Spinal cord (tissue), 10 donors: ENCODE data around the gene GTF3C1. TPM values are rescaled to one million over a fixed set of nuclear protein-coding genes. Genes with fewer than 3 reads are reported as not detected.

Experiments
- DNase-seq, 6 donors: peaks; one replicate each; pipeline versions ENCODE4 v3.0.0 to v3.0.0-alpha.2; 2013 to 2015; ENCODE audit warnings: low spot score in 6 of 6, low read depth in 4 of 6
- H3K27ac ChIP-seq: one replicate; pipeline ENCODE4 v1.5.1; 2013; ENCODE audit warnings: low read depth, low read length, control low read depth
- H3K27me3 ChIP-seq: one replicate; pipeline ENCODE4 v1.6.1; 2013; ENCODE audit warnings: low read length; ENCODE audit not compliant: control insufficient read depth, insufficient read depth
- H3K36me3 ChIP-seq: one replicate; pipeline ENCODE4 v1.6.1; 2013; ENCODE audit warnings: low read length; ENCODE audit not compliant: control insufficient read depth, insufficient read depth
- H3K4me1 ChIP-seq: one replicate; pipeline ENCODE4 v1.6.1; 2013; ENCODE audit warnings: low read length; ENCODE audit not compliant: control insufficient read depth, insufficient read depth
- H3K4me3 ChIP-seq: one replicate; pipeline ENCODE4 v1.5.1; 2013; ENCODE audit warnings: low read depth, low read length, control low read depth
- H3K9me3 ChIP-seq: one replicate; pipeline ENCODE4 v1.6.1; 2013; ENCODE audit warnings: low read length; ENCODE audit not compliant: control insufficient read depth, insufficient read depth
- WGBS: methylation state at CpG from one replicate; pipeline ENCODE4 v1.1.5; 2013; ENCODE audit warnings: missing lambda C conversion rate; ENCODE audit not compliant: insufficient coverage; 5-methylcytosine and 5-hydroxymethylcytosine counted together
- polyA plus RNA-seq, 2 donors: library from polyadenylated mRNA; unstranded; fragments of 120-200 nt; gene quantifications; one replicate each; pipeline ENCODE4 v1.2.1, GENCODE V29; 2013; ENCODE audit not compliant: insufficient read length in 2 of 2
- total RNA-seq, 2 donors: library from RNA; depleted of rRNA in 1 of 2; stranded (reverse); fragments of 120-200 nt in 1 of 2; fragments of >200 nt in 1 of 2; gene quantifications; one replicate each; pipeline versions ENCODE4 v1.2.3 to v1.2.4, GENCODE V29; 2013 to 2014
- donor health status: healthy.

The GTF3C1 gene
- total and polyA plus RNA-seq, 4 donors, result 65.8 to 110 (median 93.3) TPM

DNA sequence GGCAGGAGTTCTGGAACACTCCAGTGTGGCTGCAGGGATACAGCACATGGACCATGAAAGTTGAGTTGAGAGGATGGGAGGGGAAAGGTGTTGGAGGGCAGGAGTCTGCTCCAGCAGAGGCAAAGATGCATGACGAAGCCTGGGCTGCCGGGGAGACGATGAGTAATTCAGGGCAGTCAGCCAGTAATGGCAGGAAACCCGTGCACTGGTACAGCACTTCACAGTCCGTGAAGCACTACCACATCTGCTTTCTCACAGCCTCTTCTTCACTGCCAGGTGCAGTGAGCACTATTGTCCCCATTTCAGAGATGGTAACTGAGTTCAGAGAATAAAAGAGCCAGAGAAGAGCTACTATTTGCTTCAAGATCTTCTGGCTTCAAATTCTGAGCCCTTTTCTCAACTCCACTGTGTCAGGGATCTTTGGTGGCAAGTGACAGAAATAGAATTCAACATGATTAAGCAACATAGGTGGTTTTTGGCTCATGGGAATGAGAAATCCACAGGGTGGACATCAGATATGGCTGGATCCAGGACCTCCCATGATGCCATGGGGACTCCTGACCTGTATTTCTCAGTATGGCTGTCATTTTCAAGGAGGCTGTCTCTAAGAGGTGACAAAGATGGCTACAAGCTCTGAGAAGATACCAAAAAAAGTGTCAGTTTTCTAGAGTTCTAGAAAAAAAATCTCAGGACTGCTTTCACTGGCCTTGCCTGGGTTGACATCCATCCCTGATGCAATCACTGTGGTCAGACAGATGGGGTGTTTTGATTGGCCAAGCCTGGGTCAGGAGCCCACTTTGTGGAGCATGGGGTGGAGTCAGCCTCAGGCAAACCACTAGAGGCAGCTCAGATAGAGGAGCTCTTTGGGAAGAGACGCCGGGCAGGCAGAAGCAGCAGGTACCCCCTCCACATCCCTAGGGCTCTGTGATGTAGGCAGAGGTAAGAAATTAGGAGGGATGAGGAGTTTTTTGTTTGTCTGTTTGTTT is 123.0 kb downstream of the GTF3C1 start:
- Histone ChIP-seq H3K9me3 (peaks cover 6% of the 10 kb centered on the region), H3K36me3 (no peaks in the 10 kb centered on the region), H3K27ac (no peak overlapping the region), H3K27me3 (no peaks in the 10 kb centered on the region), H3K4me3 (no peak overlapping the region), H3K4me1 (no peaks in the 10 kb centered on the region)
- WGBS, result 43% methylated on average over 3 of the region's 7 CpGs
- no peak for DNase-seq

DNA sequence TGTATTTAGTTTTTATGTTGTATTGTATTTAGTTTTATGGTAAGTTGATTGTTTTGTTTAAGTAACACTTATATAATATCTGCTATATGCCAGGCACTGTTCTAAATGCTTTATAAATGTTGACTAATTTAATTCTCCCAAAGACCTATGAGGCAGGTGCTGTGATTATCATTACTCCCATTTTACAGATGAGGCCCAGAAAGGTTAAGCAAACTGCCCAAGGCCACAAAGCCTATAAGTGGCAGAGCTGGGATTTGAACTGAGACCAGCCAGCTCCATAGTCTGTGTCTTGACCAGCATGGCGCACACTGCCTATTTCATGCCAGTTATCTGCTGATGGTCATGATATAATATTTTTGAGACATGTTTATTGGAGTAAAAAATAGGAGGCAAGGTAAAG is 123.8 kb downstream of the GTF3C1 start:
- no peak for DNase-seq
- 100% methylated on average over 1 of the region's 1 CpG for WGBS

DNA sequence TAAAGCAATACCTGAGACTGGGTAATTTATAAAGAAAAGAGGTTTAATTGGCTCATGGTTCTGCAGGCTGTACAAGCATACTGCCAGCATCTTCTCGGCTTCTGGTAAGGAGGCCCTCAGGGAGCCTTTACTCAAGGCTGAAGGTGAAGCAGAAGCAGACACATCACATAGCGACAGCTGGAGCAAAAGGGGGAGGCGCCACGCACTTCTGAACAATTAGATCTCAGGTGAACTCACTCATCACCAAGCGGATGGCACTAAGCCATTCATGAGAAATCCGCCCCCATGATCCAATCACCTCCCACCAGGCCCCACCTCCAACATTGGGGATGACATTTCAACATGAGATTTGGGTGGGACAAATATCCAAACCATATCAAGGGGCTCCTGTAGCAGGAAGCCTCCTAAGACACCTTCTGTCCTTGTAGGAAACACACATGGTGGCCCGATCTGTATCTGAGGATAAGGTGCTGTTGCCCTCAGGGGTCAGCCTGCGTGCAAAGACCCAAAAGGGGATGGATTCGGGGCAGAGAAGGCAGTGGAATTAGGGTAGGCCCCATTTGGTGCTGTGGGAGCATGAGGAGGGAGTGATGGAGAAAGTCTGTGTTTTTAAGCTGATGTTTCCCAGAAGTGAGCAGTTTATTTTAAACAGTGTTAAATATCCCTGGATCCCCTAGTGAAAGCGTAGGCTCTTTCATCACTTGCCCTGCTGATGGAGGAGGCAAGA is 124.8 kb downstream of the GTF3C1 start:
- 85% methylated on average over 4 of the region's 10 CpGs for WGBS
- no peak overlapping the region for H3K27ac ChIP-seq
- DNase-seq, result no peak
- H3K9me3 ChIP-seq, result peaks cover 9% of the 10 kb centered on the region
- H3K36me3 ChIP-seq, result no peaks in the 10 kb centered on the region
- no peaks in the 10 kb centered on the region for H3K27me3 ChIP-seq
- H3K4me1 ChIP-seq, result no peaks in the 10 kb centered on the region
- no peak overlapping the region for H3K4me3 ChIP-seq

More for the DNA sequence above, 123.8 kb downstream of the GTF3C1 start:
- no peaks in the 10 kb centered on the region for H3K36me3 ChIP-seq
- H3K4me1 ChIP-seq, result no peaks in the 10 kb centered on the region
- H3K27ac ChIP-seq, result no peak overlapping the region
- H3K4me3 ChIP-seq, result no peak overlapping the region
- H3K27me3 ChIP-seq, result no peaks in the 10 kb centered on the region
- H3K9me3 ChIP-seq, result peaks cover 9% of the 10 kb centered on the region

DNA sequence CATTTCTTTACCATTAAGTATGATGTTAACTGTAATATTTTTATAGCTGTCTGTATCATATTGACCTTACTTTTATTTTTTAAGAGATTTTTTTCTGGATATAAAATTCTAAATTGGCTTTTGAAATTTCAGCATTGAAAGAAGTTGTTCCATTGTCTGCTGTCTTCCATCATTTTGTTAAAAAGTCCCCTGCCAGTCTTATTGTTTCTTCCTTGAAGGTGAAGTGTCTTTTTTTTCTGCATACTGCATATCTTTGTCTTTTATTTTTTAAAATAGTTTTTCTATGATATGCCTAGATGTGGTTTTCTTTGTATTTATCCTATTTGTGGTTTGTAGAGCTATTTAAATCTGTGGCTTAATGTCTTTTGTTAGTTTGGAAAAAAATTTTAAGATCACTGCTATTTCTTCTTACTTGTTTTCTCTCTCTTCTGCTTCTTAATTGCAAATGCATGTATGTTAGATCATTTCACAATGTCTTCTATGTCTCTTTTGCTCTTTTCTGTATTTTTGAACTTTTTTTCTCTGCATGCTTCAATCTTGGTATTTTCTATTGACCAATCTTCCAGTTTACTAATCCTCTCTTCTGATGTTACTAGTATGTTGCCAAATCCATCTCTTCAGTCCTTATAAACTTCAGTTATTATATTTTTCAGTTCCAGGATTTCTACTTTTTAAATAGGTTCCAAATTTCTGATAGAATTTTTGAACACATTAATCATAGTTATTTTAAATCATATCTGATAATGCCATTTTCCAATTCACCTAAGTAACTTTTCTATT is 127.6 kb downstream of the GTF3C1 start:
- DNase-seq, result no peak
- Histone ChIP-seq H3K9me3 (peaks cover 9% of the 10 kb centered on the region), H3K4me3 (no peak overlapping the region), H3K27ac (no peak overlapping the region), H3K36me3 (no peaks in the 10 kb centered on the region), H3K4me1 (no peaks in the 10 kb centered on the region), H3K27me3 (no peaks in the 10 kb centered on the region)

DNA sequence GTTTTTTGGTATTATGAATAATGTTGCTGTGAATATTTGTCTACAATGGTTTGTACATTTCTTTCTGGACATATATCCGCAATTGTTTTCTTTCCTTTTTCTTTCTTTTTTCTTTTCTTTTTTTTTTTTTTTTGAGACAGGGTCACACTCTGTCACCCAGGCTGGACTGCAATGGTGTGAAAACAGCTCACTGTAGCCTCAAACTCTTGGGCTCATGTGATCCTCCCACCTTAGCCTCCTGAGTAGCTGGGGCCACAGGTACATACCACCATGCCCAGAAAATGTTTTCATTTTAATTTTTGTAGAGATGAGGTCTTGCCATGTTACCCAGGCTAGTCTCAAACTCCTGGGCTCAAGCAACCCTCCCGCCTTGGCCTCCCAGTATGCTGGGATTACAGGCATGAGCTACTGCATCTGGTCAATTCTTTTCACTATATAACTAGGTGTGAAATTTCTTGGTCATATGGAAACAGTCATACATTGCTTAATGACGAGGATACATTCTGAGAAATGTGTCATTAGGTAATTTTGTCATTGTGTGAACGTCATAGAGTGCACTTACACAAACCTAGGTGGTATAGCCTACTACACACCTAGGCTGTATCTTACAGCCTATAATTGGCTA is 132.6 kb downstream of the GTF3C1 start:
- H3K27me3 ChIP-seq, result no peaks in the 10 kb centered on the region
- no peaks in the 10 kb centered on the region for H3K4me1 ChIP-seq
- peaks cover 6% of the 10 kb centered on the region for H3K9me3 ChIP-seq
- WGBS, result no CpG with 5 or more reads among the region's 4 CpGs
- no peak overlapping the region for H3K4me3 ChIP-seq
- no peaks in the 10 kb centered on the region for H3K36me3 ChIP-seq
- DNase-seq, result no peak
- H3K27ac ChIP-seq, result no peak overlapping the region

DNA sequence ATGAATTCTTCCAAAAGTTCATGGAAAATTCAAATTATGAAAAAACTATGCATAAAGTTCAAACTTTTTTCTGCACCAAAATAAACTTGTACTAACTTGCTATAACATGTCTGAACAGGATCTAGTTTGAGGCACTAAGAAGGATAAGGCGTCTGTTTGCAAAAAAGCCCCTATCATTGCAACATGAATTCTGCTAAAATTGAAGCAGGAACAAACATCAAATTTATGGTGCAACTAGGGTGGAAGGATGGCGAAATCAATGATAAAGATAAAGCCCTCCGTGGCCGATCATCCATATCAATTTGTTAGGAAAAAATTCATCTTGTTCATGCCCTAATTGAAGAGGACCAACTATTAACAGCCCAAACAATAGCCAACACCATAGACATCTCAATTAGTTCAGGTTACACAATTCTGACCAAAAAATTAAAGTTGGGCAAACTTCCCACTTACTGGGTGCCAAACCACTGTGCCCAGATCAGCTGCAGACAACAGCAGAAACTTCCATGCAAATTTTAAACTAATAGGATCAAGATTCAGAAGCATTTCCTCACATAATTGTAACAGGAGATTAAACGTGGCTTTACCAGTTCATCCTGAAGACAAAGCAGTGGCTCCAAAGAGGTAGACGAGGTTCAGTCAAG is 134.8 kb downstream of the GTF3C1 start:
- WGBS, result 75% methylated on average over 5 of the region's 6 CpGs
- DNase-seq, result no peak
- H3K27ac ChIP-seq, result no peak overlapping the region
- H3K36me3 ChIP-seq, result no peaks in the 10 kb centered on the region
- no peaks in the 10 kb centered on the region for H3K27me3 ChIP-seq
- no peaks in the 10 kb centered on the region for H3K9me3 ChIP-seq
- H3K4me1 ChIP-seq, result no peaks in the 10 kb centered on the region
- H3K4me3 ChIP-seq, result no peak overlapping the region

DNA sequence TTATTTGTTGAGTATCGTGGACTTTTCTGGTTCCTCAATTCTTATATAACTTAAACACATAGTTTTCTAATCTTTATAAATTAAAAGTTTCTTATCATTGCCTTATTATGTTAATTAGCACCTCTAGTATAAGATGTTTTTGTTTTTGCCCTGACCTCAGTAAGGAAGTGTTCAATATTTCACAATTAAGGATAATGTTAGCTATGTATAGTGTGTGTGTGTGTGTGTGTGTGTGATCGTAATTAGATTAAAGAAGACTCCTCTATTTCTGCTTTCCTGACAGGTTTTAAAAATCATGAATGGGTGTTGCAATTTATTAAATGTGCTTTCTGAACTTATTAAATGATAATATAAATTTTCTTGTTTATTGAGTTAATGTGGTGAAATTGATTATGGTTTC is 135.8 kb downstream of the GTF3C1 start:
- H3K27ac ChIP-seq, result no peak overlapping the region
- peaks cover 2% of the 10 kb centered on the region for H3K9me3 ChIP-seq
- no peak for DNase-seq
- no CpG with 5 or more reads among the region's 2 CpGs for WGBS
- no peaks in the 10 kb centered on the region for H3K36me3 ChIP-seq
- H3K4me3 ChIP-seq, result no peak overlapping the region
- H3K4me1 ChIP-seq, result no peaks in the 10 kb centered on the region
- no peaks in the 10 kb centered on the region for H3K27me3 ChIP-seq

DNA sequence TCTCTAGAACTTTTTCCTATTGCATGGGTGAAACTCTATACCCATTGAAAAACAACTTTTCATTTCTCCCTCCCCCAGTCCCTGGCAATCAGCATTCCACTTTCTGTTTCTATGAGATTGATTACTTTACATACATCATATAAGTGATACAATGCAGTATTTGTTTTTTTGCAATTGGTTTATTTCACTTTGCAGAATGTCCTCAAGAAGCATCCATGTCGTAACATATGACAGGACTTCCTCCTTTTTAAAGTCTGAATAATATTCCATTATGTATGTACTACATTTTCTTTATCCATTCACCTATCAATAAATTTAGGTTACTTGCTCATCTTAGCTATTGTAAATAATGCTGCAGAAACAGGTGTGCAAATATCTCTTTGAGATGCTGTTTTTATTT is 139.0 kb downstream of the GTF3C1 start:
- WGBS, result no CpG with 5 or more reads among the region's 1 CpG
- no peak overlapping the region for H3K4me3 ChIP-seq
- peaks cover 5% of the 10 kb centered on the region for H3K4me1 ChIP-seq
- no peak overlapping the region for H3K27ac ChIP-seq
- H3K9me3 ChIP-seq, result peaks cover 2% of the 10 kb centered on the region
- no peak for DNase-seq
- H3K36me3 ChIP-seq, result no peaks in the 10 kb centered on the region
- H3K27me3 ChIP-seq, result no peaks in the 10 kb centered on the region
